Activated CD4-positive, alpha-beta memory T cell treated with anti-CD3 and anti-CD28 coated beads, Interleukin-2, amount 10 ng/mL, durations not matched to agents 7 days and 5 days (primary cell): ENCODE data around the gene CRYGC. TPM values are rescaled to one million over a fixed set of nuclear protein-coding genes. Genes with fewer than 3 reads are reported as not detected.
"Not testable (repeated sequence)": the region's sequence is repeated elsewhere in the genome, so short reads cannot be mapped to it uniquely, and the experiment has no call there.

Source experiments
- CTCF ChIA-PET: fragments of 350-600 bp; sonication (Branson Sonifier 250); formaldehyde crosslinking; loops from one replicate; lab custom pipeline; 2021; ENCODE audit warnings: antibody characterized with exemption, inconsistent platforms; lab: Charles Lee
- POLR2A ChIA-PET: fragments of 350-600 bp; sonication (Branson Sonifier 250); formaldehyde crosslinking; loops from one replicate; lab custom pipeline; 2021; ENCODE audit warnings: antibody characterized with exemption; lab: Charles Lee
- DNase-seq: peaks from one replicate; pipeline ENCODE4 v3.0.0-alpha.2; 2020
- H3K27ac Mint-ChIP-seq: one replicate; pipeline ENCODE4 v1.8.0; 2021; ENCODE audit warnings: mild to moderate bottlenecking, mixed read lengths
- H3K27me3 Mint-ChIP-seq: one replicate; pipeline ENCODE4 v1.8.0; 2021; ENCODE audit warnings: mixed read lengths
- H3K36me3 Mint-ChIP-seq: one replicate; pipeline ENCODE4 v1.8.0; 2021; ENCODE audit warnings: low read depth, mixed read lengths
- H3K4me1 Mint-ChIP-seq: one replicate; pipeline ENCODE4 v1.8.0; 2021; ENCODE audit warnings: mixed read lengths
- H3K4me3 Mint-ChIP-seq: one replicate; pipeline ENCODE4 v1.8.0; 2021; ENCODE audit warnings: mild to moderate bottlenecking, mixed read lengths
- H3K9me3 Mint-ChIP-seq: one replicate; pipeline ENCODE4 v1.8.0; 2021; ENCODE audit warnings: mixed read lengths
- total RNA-seq, 2 experiments: library from RNA; stranded (reverse); gene quantifications; one replicate each; pipeline ENCODE4 v1.2.3, GENCODE V29; 2021

Gene CRYGC
- total RNA-seq, 2 experiments from 2014 or later: not detected

DNA sequence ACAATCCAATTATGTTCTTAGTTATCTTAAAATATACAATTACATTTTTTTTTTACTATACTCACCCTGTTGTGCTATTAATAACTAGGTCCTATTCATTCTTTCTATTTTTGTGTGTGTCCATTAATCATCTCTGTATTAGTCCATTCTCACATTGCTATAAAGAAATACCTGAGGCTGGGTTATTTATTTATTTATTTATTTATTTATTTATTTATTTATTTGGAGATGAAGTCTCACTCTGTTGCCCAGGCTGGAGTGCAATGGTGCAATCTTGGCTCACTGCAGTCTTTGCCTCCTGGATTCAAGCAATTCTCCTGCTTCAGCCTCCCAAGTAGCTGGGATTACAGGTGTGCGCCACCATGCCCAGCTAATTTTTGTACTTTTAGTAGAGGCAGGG is 30.9 kb downstream of the CRYGC start:
- H3K36me3 Mint-ChIP-seq, POLR2A ChIA-PET, H3K9me3 Mint-ChIP-seq, H3K27me3 Mint-ChIP-seq, H3K4me3 Mint-ChIP-seq, CTCF ChIA-PET, H3K27ac Mint-ChIP-seq, DNase-seq: not testable (repeated sequence)
- peaks cover 11% of the 10 kb centered on the region for H3K4me1 Mint-ChIP-seq

DNA sequence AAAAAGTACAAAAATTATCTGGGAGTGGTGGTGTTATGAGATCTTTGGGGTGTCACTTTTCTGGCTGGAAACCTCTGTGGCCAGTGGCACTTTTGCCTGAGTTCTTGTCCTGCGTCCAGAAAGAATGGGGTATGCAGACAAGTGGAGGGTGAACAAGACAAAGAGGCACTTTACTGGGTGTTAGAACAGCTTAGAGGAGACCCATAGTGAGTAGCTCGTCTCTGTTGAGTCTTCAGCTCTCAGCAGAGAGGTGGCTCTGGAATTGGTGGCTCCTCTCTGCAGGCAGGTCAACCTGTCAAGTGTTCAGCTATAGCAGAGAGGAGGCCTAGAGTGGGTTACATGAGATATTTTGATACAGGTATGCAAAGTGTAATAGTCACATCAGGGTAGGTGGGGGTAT is 31.4 kb downstream of the CRYGC start:
- ChIA-PET CTCF (no interaction called here), POLR2A (no interaction called here)
- Mint-ChIP-seq H3K27me3 (peaks cover 3% of the 10 kb centered on the region), H3K27ac (no peak overlapping the region), H3K36me3 (no peaks in the 10 kb centered on the region), H3K9me3 (no peaks in the 10 kb centered on the region), H3K4me1 (peaks cover 11% of the 10 kb centered on the region), H3K4me3 (no peak overlapping the region)
- no peak for DNase-seq

DNA sequence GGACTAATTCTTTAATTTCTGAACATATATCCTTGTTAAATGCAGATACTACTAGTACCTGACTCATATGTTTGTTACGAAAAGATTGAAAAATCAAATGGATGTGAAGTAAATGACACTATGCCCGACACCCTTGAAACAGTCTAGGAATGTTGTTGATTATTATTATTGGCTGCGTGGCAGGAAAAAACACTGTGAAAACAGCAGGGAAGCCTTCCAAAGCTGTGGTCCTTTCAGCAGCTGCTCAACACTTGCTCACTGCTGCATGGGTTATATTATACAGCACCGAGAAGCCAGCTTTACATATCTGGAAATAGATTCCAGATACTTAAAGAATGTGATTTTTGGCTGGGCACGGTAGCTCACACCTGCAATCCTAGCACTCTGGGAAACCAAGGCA is 31.8 kb downstream of the CRYGC start:
- Mint-ChIP-seq H3K36me3 (no peaks in the 10 kb centered on the region), H3K4me1 (peaks cover 11% of the 10 kb centered on the region), H3K4me3 (no peak overlapping the region), H3K27ac (no peak overlapping the region), H3K9me3 (no peaks in the 10 kb centered on the region), H3K27me3 (peaks cover 3% of the 10 kb centered on the region)
- ChIA-PET POLR2A (no interaction called here), CTCF (no interaction called here)
- no peak for DNase-seq

DNA sequence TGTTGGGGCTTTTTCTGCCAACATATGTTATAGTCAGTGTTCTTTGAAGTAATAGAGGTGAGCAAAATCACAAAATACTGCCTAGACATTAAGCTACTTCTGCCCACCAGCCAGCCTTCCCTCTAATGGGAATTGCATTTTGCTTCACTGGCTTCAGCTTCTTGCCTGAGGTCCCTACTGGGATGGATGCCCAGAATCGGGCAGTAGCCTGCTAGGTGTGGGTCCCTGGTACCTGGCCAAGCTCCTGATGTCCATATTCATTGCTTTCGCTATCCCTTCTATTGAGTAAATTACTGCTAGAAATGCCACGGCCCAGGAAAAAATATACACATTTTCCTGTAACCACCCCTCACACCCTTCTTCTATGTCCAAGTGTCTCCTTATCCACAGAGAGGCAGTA is 32.3 kb downstream of the CRYGC start:
- CTCF ChIA-PET: no interaction called here
- POLR2A ChIA-PET: no interaction called here

DNA sequence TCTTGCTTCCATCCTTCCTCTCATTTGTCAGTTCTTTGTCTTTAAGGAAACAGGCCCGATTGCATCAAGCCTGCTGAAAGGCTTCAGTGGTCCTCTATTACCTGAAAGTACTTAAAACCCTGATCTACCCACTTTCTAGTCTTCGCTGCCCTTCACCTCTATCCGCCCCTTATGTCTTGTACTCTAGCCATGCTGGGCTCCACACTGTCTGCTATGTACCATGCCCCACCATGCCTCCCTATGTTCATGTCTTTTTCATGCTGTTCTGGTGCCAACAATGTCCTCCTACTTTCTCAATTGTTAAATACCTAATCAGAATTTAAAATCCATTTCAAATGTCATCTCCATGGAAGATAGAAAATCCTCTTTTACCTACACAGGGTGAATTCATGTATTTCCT is 33.5 kb downstream of the CRYGC start:
- POLR2A ChIA-PET: no interaction called here
- H3K4me3 Mint-ChIP-seq: no peak overlapping the region
- CTCF ChIA-PET: no interaction called here
- H3K36me3 Mint-ChIP-seq: no peaks in the 10 kb centered on the region
- H3K4me1 Mint-ChIP-seq: peaks cover 7% of the 10 kb centered on the region
- no peak for DNase-seq
- no peaks in the 10 kb centered on the region for H3K9me3 Mint-ChIP-seq
- no peak overlapping the region for H3K27ac Mint-ChIP-seq
- H3K27me3 Mint-ChIP-seq: peaks cover 6% of the 10 kb centered on the region

More for the DNA sequence above, 32.3 kb downstream of the CRYGC start:
- H3K4me3 Mint-ChIP-seq: no peak overlapping the region
- H3K9me3 Mint-ChIP-seq: no peaks in the 10 kb centered on the region
- H3K27ac Mint-ChIP-seq: no peak overlapping the region
- H3K36me3 Mint-ChIP-seq: no peaks in the 10 kb centered on the region
- peaks cover 11% of the 10 kb centered on the region for H3K4me1 Mint-ChIP-seq
- H3K27me3 Mint-ChIP-seq: peaks cover 3% of the 10 kb centered on the region
- DNase-seq: no peak

DNA sequence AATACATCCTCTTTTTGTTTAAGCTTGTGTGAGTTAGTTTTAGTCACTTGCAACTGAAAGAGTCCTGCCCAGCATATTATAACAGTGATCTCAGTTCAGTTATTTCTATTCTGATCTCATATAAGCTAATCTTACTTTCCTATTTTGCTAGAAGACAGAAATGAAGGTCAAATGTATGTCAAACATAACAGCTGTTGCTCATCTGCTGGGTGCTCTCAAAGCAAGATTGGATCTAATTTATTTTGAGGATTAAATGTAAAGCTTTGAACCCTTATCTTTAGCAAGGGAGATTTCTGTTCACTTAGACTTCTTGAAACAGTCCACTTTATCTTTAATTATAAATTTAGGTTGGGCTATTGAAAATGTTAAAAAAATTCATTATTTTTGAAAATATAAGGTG is 36.5 kb downstream of the CRYGC start:
- DNase-seq: no peak
- no peaks in the 10 kb centered on the region for H3K4me1 Mint-ChIP-seq
- H3K4me3 Mint-ChIP-seq: no peak overlapping the region
- POLR2A ChIA-PET: no interaction called here
- H3K27me3 Mint-ChIP-seq: peaks cover 3% of the 10 kb centered on the region
- no peaks in the 10 kb centered on the region for H3K36me3 Mint-ChIP-seq
- no peak overlapping the region for H3K27ac Mint-ChIP-seq
- CTCF ChIA-PET: interaction anchor here (0.7 to 1.0 kb wide), 2 partner anchors 21 to 86 kb away, joined by 3 read pairs; no protein-coding TSS in a partner anchor
- no peaks in the 10 kb centered on the region for H3K9me3 Mint-ChIP-seq

DNA sequence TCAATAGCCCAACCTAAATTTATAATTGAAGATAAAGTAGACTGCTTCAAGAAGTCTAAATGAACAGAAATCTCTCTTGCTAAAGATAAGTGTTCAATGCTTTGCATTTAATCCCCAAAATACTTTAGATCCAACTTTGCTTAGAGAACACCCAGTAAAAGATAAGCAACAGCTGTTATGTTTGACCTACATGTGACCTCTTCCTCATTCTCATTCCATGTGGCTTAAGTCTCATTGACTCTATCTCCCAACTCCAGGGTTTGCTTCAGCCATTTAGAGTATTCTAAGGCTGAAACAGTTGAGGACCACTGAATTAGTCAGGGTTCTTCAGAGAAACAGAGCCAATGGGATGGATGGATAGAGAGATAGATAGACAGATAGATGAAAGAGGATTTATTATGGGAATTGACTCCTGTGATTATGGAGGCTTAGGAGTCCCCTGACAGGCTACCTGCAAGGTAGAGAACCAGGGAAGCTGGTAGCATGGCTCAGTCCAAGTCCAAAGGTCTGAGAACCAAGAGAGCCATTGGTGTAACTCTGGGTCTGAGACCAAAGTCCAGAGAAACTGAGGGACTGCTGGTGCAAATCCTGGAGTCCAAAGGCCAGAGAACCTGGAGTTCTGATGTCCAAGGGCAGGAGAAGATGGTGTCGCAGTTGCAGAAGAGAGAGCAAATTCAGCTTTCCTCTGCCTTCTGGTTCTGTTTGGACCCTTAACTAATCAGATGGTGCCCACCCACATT is 37.4 kb downstream of the CRYGC start:
- Mint-ChIP-seq H3K27me3 (peaks cover 5% of the 10 kb centered on the region), H3K4me3 (no peak overlapping the region), H3K9me3 (no peaks in the 10 kb centered on the region), H3K27ac (no peak overlapping the region), H3K36me3 (no peaks in the 10 kb centered on the region), H3K4me1 (no peaks in the 10 kb centered on the region)
- DNase-seq: no peak
- ChIA-PET POLR2A (no interaction called here), CTCF (interaction anchor here (1.0 kb wide), 1 partner anchor 20 kb away, joined by 3 read pairs; no protein-coding TSS in a partner anchor)

DNA sequence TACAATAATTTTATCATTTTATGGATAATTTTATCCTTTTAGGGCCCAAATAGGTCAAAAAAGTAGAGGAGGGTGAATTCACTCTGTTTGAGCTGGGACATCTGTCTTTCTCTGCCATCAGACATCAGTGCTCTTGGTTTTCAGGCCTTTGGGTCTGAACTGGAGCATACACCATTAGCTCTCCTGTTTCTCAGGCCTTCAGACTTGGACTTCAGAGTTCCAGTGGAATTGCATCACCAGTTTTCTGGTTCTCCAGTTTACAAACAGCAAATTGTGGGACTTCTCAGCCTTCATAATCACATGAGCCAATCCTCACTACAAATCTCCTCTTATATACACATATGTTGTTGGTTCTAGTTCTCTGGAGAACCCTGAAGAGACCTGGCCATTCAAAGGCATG is 39.2 kb downstream of the CRYGC start:
- H3K4me1 Mint-ChIP-seq: no peaks in the 10 kb centered on the region
- peaks cover 8% of the 10 kb centered on the region for H3K27me3 Mint-ChIP-seq
- no peak for DNase-seq
- no peak overlapping the region for H3K27ac Mint-ChIP-seq
- H3K4me3 Mint-ChIP-seq: no peak overlapping the region
- ChIA-PET CTCF (no interaction called here), POLR2A (no interaction called here)
- H3K9me3 Mint-ChIP-seq: no peaks in the 10 kb centered on the region
- H3K36me3 Mint-ChIP-seq: no peaks in the 10 kb centered on the region

DNA sequence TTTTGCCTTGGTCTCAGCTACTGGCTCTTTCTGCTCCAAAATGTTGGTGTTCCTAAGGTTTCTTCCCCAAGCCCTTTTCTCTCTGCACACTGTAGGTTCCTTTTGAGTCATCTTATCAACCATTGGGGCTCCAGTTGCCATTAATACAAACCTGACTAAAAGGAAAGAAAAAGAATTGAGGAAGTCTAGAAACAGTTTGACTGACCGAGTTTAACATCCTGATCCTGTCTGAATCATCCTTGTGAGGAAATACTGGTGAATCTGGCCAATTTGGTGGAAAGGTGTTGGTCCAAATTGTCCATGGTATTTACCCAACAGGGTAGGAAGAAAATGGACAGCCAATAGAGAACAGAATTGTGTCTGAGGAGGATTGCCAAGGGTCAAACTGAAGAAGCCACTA is 43.6 kb downstream of the CRYGC start:
- Mint-ChIP-seq H3K4me3 (no peak overlapping the region), H3K27ac (no peak overlapping the region), H3K27me3 (peaks cover 23% of the 10 kb centered on the region), H3K9me3 (no peaks in the 10 kb centered on the region), H3K36me3 (no peaks in the 10 kb centered on the region), H3K4me1 (no peaks in the 10 kb centered on the region)
- ChIA-PET CTCF (interaction anchor here (0.5 to 1.3 kb wide), 2 partner anchors 14 to 40 kb away, joined by 4 read pairs; no protein-coding TSS in a partner anchor), POLR2A (no interaction called here)
- no peak for DNase-seq

DNA sequence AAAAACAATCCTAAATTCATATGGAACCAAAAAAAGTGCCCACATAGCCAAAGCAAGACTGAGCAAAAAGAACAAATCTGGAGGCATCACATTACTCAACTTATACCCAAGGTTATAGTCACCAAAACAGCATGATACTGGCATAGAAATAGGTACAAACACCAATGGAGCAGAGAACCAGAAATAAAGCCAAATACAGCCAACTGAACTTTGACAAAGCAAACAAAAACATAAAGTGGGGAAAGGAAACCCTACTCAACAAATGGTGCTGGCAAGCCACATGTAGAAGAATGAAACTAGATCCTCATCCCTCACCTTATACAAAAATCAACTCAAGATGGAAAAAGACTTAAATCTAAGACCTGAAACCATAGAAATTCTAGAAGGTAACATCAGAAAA is 45.8 kb downstream of the CRYGC start:
- Mint-ChIP-seq H3K27ac (no peak overlapping the region), H3K9me3 (no peaks in the 10 kb centered on the region), H3K4me3 (no peak overlapping the region), H3K27me3 (peaks cover 33% of the 10 kb centered on the region), H3K4me1 (no peaks in the 10 kb centered on the region), H3K36me3 (no peaks in the 10 kb centered on the region)
- no peak for DNase-seq
- ChIA-PET POLR2A (no interaction called here), CTCF (no interaction called here)

Other genes with a start within 250 kb of the CRYGC start
- gene PLEKHM3, start 104.3 kb downstream of the CRYGC start, total RNA-seq: 1 to 10 TPM; 4.9 to 5.4 TPM
- gene CRYGD, start 5.3 kb downstream of the CRYGC start, total RNA-seq: not detected
- not detected for gene CRYGB, start 16.3 kb upstream of the CRYGC start, total RNA-seq
- gene CRYGA, start 33.8 kb upstream of the CRYGC start, total RNA-seq: not detected
- gene C2orf80, start 60.2 kb upstream of the CRYGC start, total RNA-seq: not detected
- 10 to 100 TPM; 41.3 to 44.2 TPM for gene IDH1, start 125.2 kb upstream of the CRYGC start, total RNA-seq
- 10 to 100 TPM; 36.6 to 37.2 TPM for gene PIKFYVE, start 136.4 kb upstream of the CRYGC start, total RNA-seq